Measurements from ENCODE around the gene CERK.

- TF ChIP-seq REST (IDR thresholded peaks at IDR 0.05; ENCODE audit: insufficient read depth in 1 of 2, low read depth in 2 of 2, low read length in 1 of 2) (no peak), SIN3A (IDR thresholded peaks at IDR 0.05; ENCODE audit: borderline replicate concordance, insufficient read depth, low read depth, low read length) (no peak), TCF7L2 (IDR thresholded peaks at IDR 0.05; ENCODE audit: low read depth, low read length) (no peak), CTCF (IDR thresholded peaks at IDR 0.05) (no peak)
Measured at GRCh38 chr22:46703996-46704370, 34.1 kb downstream of the CERK start.
